ENCODE results near the gene MSANTD1.

Gene MSANTD1

DNA sequence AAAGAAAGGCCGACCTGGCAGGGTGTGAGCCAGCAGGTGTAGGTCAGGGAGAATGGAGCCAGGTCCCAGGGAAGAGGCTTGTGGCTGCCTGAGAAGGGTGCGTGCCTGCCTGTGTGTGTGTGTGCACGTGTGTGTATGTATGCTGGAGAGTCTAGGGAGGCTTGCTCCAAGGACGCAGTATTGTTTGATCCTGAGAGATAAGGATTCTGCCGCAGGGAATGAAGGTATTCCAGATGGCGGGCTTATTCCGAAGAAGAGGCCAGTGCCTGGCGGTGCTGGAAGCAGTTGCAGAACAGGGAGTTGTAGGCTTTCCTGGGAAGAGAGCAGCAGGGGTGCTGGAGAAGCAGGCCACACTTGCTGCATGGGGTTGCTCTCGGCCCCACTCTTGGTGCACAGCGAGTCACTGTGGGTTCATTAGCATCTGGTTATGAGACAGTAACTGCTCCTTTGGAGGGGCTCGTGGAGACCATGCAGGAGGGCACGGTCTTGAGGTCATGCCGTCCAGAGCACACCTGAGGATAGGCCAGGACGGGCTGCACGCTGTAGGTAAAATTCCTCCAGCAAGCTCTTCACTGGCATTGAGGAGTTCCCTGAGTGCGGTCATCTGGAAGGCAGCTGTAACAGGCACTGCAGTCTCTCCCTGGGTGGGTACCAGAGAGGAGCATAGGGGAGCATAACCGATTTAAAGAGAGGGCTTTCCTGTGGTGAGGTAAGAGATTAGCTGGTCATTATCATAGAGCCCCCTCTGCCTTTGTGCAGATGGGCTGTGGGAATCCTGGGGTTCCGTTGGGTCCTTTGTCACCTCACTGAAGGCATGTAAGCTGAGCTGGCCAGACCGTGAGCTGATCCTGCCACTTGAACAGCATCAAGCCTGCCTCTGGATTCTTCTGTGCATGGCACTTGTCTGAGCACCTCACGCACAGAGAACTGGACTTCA, 29.9 kb upstream of the MSANTD1 start:
- no peak overlapping the region for H3K9ac ChIP-seq (ENCODE audit: low read length)
- no peak overlapping the region for H3K27ac ChIP-seq (ENCODE audit: low read length)
- H3K36me3 ChIP-seq (ENCODE audit: control insufficient read depth, low read depth, low read length): peaks cover 83% of the 10 kb centered on the region
- no peaks in the 10 kb centered on the region for H3K4me1 ChIP-seq (ENCODE audit: control insufficient read depth, low read depth, low read length)
- H3K9me3 ChIP-seq (ENCODE audit: control insufficient read depth, low read depth, low read length): no peaks in the 10 kb centered on the region
- no peaks in the 10 kb centered on the region for H3K27me3 ChIP-seq (ENCODE audit: control insufficient read depth, insufficient read depth, low read length)
- H3K4me3 ChIP-seq (ENCODE audit: low read length): no peak overlapping the region

DNA sequence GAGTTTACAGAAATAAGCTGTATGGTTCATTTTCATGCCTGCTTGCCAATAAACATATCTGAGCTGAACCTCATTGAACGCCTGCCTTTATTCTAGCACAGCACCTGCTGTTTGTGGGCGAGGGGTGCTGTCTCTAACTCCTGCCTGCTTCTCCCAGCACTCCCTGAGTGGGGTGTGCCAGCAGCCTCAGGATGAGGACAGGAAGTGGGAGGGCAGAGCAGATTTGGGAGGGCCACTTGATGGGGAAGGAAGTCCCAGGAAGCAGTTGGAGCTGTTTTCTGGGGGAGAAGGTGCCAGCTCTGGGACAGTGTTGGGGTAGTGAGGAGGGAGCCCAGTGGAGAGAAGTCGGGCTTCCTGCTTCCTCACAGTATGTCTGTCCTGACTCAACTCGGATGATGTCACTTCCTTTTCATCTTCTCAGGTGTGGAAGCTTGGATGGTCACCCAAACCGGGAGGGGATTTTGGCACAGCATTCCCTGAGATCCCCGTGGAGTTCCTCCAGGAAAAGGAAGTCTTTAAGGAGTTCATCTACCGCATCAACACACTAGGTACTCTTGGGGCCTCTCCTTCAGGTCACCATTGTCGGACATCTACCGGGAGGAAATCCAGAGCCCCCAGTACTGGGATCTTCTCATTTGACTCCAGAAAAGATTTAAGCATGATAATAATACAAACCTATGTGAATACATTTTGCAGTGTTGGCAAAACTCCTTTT, 29.0 kb upstream of the MSANTD1 start:
- Histone ChIP-seq H3K27ac (ENCODE audit: low read length) (no peak overlapping the region), H3K4me1 (ENCODE audit: control insufficient read depth, low read depth, low read length) (no peaks in the 10 kb centered on the region), H3K27me3 (ENCODE audit: control insufficient read depth, insufficient read depth, low read length) (no peaks in the 10 kb centered on the region), H3K9me3 (ENCODE audit: control insufficient read depth, low read depth, low read length) (no peaks in the 10 kb centered on the region), H3K36me3 (ENCODE audit: control insufficient read depth, low read depth, low read length) (peaks cover 83% of the 10 kb centered on the region), H3K4me3 (ENCODE audit: low read length) (no peak overlapping the region), H3K9ac (ENCODE audit: low read length) (no peak overlapping the region)

DNA sequence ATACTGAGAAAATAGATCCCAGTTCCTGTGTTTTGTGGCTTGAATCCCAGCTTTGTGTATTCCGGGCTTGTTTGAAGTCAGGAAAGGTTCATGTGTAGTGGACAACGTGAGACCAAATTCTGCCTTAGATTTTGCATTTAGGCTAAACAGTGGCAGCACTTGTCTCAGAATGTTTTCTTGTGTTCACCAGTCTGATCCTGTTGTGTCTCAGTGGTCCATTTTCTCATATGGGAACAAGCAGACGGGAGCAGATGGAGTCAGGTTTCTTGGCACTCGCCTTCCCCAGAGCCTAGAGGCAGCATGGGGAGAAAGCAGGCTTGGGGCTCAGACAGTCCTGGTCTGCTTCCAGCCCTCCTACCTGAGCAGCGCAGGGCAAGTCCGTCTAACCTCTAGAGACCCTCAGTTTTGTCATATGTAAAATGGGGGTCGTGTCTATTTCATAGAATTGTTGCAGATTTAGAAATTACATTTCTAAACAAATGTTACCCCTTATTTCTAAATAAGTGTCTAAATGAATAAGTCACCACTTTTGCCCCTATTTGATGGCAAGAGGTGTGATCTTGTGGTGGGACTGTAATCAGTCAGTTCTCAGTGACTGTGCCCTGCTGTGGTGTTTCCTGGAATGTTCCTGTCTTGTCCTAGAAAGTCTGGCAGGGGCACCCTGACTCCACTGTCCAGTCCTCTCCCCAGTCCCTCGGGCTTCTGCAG, 28.3 kb upstream of the MSANTD1 start:
- Histone ChIP-seq H3K27ac (ENCODE audit: low read length) (no peak overlapping the region), H3K9me3 (ENCODE audit: control insufficient read depth, low read depth, low read length) (no peaks in the 10 kb centered on the region), H3K36me3 (ENCODE audit: control insufficient read depth, low read depth, low read length) (peaks cover 81% of the 10 kb centered on the region), H3K4me1 (ENCODE audit: control insufficient read depth, low read depth, low read length) (no peaks in the 10 kb centered on the region), H3K9ac (ENCODE audit: low read length) (no peak overlapping the region), H3K4me3 (ENCODE audit: low read length) (no peak overlapping the region), H3K27me3 (ENCODE audit: control insufficient read depth, insufficient read depth, low read length) (no peaks in the 10 kb centered on the region)

DNA sequence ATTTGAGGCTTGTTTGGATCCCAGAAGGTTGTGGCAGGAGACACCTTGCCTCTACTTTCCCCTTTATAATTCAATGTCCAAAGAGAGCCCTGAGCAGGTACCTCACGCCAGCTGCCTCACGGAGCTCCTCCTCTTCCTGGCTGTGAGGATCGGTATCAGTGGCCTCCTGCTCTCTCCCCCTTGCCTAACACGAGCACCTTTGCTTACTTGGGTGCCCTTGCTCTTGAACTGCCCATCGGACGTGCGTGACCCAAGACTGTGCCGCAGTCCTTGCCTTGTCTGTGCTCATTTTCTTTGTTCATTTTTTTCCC, 27.8 kb upstream of the MSANTD1 start:
- Histone ChIP-seq H3K27ac (ENCODE audit: low read length) (no peak overlapping the region), H3K9ac (ENCODE audit: low read length) (no peak overlapping the region), H3K4me1 (ENCODE audit: control insufficient read depth, low read depth, low read length) (no peaks in the 10 kb centered on the region), H3K36me3 (ENCODE audit: control insufficient read depth, low read depth, low read length) (peaks cover 76% of the 10 kb centered on the region), H3K27me3 (ENCODE audit: control insufficient read depth, insufficient read depth, low read length) (no peaks in the 10 kb centered on the region), H3K9me3 (ENCODE audit: control insufficient read depth, low read depth, low read length) (no peaks in the 10 kb centered on the region), H3K4me3 (ENCODE audit: low read length) (no peak overlapping the region)

- Histone ChIP-seq H3K36me3 (ENCODE audit: control insufficient read depth, low read depth, low read length) (peaks cover 75% of the 10 kb centered on the region), H3K27me3 (ENCODE audit: control insufficient read depth, insufficient read depth, low read length) (no peaks in the 10 kb centered on the region), H3K4me1 (ENCODE audit: control insufficient read depth, low read depth, low read length) (no peaks in the 10 kb centered on the region), H3K9ac (ENCODE audit: low read length) (no peak overlapping the region), H3K9me3 (ENCODE audit: control insufficient read depth, low read depth, low read length) (no peaks in the 10 kb centered on the region), H3K4me3 (ENCODE audit: low read length) (no peak overlapping the region), H3K27ac (ENCODE audit: low read length) (no peak overlapping the region)
These were observed 27.0 kb upstream of the MSANTD1 start for GRCh38 chr4:3221996-3222395.

DNA sequence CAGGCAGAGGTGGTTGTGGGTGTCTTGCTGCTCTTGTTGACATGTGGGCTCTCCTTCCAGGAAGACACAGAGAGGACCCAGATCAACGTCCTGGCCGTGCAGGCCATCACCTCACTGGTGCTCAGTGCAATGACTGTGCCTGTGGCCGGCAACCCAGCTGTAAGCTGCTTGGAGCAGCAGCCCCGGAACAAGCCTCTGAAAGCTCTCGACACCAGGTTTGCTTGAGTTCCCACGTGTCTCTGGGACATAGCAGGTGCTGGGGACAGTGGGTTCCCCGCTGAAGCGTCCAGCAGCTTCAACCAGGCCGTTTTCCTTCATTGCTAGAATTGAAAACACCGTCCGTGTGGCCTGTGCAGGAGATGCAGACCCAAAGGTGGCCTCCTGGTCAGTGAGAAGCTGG, 25.6 kb upstream of the MSANTD1 start:
- H3K36me3 ChIP-seq (ENCODE audit: control insufficient read depth, low read depth, low read length): peaks cover 71% of the 10 kb centered on the region
- no peak overlapping the region for H3K27ac ChIP-seq (ENCODE audit: low read length)
- no peaks in the 10 kb centered on the region for H3K27me3 ChIP-seq (ENCODE audit: control insufficient read depth, insufficient read depth, low read length)
- H3K4me3 ChIP-seq (ENCODE audit: low read length): no peak overlapping the region
- H3K4me1 ChIP-seq (ENCODE audit: control insufficient read depth, low read depth, low read length): no peaks in the 10 kb centered on the region
- H3K9ac ChIP-seq (ENCODE audit: low read length): no peak overlapping the region
- H3K9me3 ChIP-seq (ENCODE audit: control insufficient read depth, low read depth, low read length): no peaks in the 10 kb centered on the region

GRCh38 chr4:3223956-3224748, 24.8 kb upstream of the MSANTD1 start:
- Histone ChIP-seq H3K4me1 (ENCODE audit: control insufficient read depth, low read depth, low read length) (no peaks in the 10 kb centered on the region), H3K4me3 (ENCODE audit: low read length) (no peak overlapping the region), H3K27ac (ENCODE audit: low read length) (no peak overlapping the region), H3K27me3 (ENCODE audit: control insufficient read depth, insufficient read depth, low read length) (no peaks in the 10 kb centered on the region), H3K9ac (ENCODE audit: low read length) (no peak overlapping the region), H3K36me3 (ENCODE audit: control insufficient read depth, low read depth, low read length) (peaks cover 72% of the 10 kb centered on the region), H3K9me3 (ENCODE audit: control insufficient read depth, low read depth, low read length) (no peaks in the 10 kb centered on the region)

- Histone ChIP-seq H3K9me3 (ENCODE audit: control insufficient read depth, low read depth, low read length) (no peaks in the 10 kb centered on the region), H3K36me3 (ENCODE audit: control insufficient read depth, low read depth, low read length) (peaks cover 73% of the 10 kb centered on the region), H3K27ac (ENCODE audit: low read length) (no peak overlapping the region), H3K27me3 (ENCODE audit: control insufficient read depth, insufficient read depth, low read length) (no peaks in the 10 kb centered on the region), H3K9ac (ENCODE audit: low read length) (no peak overlapping the region), H3K4me1 (ENCODE audit: control insufficient read depth, low read depth, low read length) (no peaks in the 10 kb centered on the region), H3K4me3 (ENCODE audit: low read length) (no peak overlapping the region)
These were observed 23.7 kb upstream of the MSANTD1 start for GRCh38 chr4:3225071-3225850.

DNA sequence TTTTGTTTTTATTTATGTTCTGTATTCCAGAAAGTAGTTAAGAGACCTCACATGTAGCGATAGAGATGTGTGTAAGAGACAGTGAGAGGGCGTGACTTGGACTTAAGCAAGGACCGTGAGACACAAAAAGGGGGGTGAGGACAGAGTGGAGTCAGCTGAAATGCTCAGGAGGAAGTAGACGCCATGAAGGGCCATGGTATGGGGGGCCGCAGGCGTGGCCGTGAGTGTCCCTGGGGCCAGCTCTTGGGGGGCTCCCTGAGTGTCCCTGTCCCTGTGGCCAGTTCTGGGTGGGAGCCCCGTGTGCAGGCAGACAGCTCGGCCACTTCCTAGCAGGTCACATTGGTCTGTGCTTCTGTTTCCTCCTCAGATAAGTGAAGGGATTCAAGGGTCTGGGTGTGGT, 23.0 kb upstream of the MSANTD1 start:
- no peaks in the 10 kb centered on the region for H3K4me1 ChIP-seq (ENCODE audit: control insufficient read depth, low read depth, low read length)
- H3K27ac ChIP-seq (ENCODE audit: low read length): no peak overlapping the region
- peaks cover 72% of the 10 kb centered on the region for H3K36me3 ChIP-seq (ENCODE audit: control insufficient read depth, low read depth, low read length)
- no peak overlapping the region for H3K4me3 ChIP-seq (ENCODE audit: low read length)
- no peaks in the 10 kb centered on the region for H3K27me3 ChIP-seq (ENCODE audit: control insufficient read depth, insufficient read depth, low read length)
- no peak overlapping the region for H3K9ac ChIP-seq (ENCODE audit: low read length)
- no peaks in the 10 kb centered on the region for H3K9me3 ChIP-seq (ENCODE audit: control insufficient read depth, low read depth, low read length)

DNA sequence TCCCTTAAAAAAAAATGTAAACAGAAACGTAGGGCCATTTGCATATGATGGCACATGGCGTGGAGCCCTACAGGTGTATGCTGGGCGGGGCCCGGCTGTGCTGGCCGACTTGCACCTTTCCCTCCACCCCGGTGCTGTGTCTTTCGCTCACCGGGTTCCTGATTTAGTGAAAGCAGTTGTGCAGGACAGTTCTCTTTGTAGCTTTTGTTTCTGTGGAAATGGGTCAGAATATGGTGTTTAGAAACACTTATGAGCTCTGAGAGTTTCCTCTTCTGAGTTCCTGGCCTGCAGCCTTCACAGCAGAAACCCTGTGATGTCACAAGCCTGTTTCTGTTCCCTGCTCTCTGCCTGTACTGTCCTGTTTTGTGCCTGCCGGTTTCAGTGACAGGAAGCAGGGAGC, 22.5 kb upstream of the MSANTD1 start:
- no peaks in the 10 kb centered on the region for H3K27me3 ChIP-seq (ENCODE audit: control insufficient read depth, insufficient read depth, low read length)
- peaks cover 70% of the 10 kb centered on the region for H3K36me3 ChIP-seq (ENCODE audit: control insufficient read depth, low read depth, low read length)
- H3K9ac ChIP-seq (ENCODE audit: low read length): no peak overlapping the region
- no peak overlapping the region for H3K27ac ChIP-seq (ENCODE audit: low read length)
- H3K4me3 ChIP-seq (ENCODE audit: low read length): no peak overlapping the region
- no peaks in the 10 kb centered on the region for H3K9me3 ChIP-seq (ENCODE audit: control insufficient read depth, low read depth, low read length)
- H3K4me1 ChIP-seq (ENCODE audit: control insufficient read depth, low read depth, low read length): no peaks in the 10 kb centered on the region
